GM18870 (cell line): ENCODE measurements around the gene LUZP4.
"Not testable (repeated sequence)": the region's sequence is repeated elsewhere in the genome, so short reads cannot be mapped to it uniquely, and the experiment has no call there.

Experiments used
- ATAC-seq: cut with Tn5 transposase; IDR thresholded peaks from one replicate; pipeline ENCODE4 v1.9.1; 2021; ENCODE audit warnings: moderate library complexity; ENCODE audit not compliant: unreplicated experiment

The LUZP4 gene

GRCh38 chrX:115333446-115333845, 43.9 kb downstream of the LUZP4 start:
- ATAC-seq: no peak

GRCh38 chrX:115337491-115338144, 48.1 kb downstream of the LUZP4 start:
- ATAC-seq: no peak

DNA sequence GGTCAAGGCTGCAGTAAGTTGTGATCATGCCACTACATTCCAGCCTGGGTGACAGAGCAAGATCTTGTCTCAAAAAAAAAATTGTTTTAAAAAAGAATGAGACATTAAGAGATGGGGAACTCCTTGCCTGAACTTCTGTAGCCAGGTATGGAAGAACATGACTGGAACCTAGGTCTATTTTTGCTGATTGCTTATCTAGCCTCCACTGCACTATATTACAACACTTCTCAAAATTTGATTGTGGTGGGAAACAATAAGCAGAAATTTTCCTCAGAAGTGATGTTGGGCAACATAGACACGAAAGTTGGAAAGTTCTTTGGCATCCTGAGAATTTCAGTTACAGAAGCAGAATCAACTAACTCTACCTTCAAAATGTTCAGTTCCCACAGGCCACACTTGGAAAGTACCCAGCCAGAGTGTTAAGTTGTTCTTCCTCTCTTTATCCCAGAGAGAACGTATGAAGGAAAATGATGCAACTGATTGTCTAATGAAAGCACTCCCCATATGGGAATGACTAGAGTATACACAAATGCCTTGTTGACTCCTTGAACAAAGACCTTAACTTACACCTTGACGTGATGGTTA, 50.0 kb downstream of the LUZP4 start:
- ATAC-seq: no peak

GRCh38 chrX:115341421-115341820, 51.9 kb downstream of the LUZP4 start:
- no peak for ATAC-seq

DNA sequence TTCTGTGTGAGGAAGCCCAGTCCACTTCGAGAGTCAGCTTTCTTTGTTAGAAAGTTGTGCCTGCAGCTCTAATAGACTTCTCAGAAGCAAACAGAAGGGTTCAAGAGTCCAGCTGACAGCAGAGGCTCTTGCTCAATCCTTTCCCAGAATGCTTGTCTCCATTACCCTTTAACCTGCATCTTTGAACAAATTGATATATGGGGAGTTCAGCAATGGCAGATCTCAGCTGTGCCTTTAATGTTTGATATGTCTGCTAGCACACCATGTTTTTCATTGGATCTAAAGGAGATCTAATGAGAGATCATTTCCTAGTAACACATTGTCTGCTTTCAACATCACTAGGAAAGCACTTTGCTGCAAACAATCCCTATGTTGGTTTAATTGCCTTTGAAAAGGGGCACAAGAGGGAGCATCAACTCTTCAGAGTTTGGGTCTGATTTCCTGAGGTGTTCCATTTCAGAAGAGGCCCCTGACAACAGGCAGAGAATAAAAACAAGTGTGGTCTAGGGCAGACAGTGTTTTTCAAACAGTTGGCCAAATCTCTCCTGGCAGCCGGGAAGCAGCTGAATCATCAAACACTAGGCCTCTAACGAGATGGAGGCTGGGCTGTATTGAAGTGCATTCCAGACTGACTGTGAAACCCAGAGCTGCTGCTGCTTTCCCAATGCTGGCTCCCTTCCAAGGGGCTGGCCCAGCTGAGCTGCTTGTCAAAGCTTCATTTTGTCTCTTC, 55.5 kb downstream of the LUZP4 start:
- ATAC-seq: no peak

DNA sequence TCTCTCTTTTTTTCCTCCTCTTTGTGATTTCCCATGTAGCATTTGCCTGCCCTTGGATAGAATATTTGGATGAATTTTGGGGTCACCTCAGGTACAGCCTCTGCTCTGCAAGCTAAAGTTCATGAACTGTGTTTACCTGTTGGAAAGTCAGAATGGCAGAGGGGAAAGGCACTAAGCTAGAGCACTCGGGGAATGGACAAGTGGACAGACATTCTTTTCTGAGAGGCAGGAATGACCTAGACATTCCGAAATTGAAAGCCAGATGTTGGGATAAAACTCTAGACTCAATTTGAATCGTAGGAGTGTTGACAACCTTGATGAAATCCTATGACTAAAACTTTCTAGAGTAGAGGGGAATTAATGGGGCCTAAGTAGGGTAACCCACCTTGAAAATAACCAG, 56.1 kb downstream of the LUZP4 start:
- no peak for ATAC-seq

DNA sequence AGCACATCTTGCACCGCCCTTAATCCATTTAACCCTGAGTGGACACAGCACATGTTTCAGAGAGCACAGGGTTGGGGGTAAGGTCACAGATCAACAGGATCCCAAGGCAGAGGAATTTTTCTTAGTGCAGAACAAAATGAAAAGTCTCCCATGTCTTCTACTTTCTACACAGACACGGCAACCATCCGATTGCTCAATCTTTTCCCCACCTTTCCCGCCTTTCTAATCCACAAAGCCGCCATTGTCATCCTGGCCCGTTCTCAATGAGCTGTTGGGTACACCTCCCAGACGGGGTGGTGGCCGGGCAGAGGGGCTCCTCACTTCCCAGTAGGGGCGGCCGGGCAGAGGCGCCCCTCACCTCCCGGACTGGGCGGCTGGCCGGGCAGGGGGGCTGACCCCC, 57.2 kb downstream of the LUZP4 start:
- ATAC-seq: not testable (repeated sequence)

DNA sequence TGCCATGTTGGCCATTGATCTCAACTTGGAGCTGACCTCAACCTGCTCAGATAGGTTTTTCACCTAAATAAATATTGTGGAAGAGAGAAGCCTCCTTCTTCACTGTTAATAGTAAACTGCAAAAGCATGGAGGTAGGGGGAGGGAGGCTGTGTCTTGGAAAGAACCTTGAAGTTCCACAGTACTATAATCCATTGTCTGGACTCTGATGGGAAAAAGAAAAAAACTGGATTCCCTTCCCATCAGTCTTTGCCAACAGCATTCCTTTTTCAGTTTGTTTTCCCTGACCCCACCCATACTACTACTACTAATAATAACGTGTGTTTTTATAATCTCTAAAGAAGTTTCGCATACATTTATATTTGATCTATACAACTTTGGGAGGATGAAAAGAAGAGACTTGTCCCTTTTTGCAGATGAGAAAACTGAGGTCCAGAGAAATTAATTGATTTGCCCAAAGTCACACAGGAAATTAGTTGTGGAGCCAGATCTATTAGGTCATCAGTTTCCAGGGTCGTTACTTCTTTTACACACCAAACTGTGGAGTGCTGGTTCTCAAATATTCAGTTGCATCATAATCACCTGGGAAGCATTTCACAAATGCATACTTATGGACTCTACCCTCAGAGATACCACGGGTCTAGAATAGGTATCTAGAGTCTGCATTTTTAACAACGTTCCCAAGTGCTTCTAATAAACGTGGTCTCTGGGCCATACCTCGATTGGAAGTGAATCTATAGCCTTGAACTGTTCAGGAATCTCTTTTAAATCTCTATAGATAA, 59.1 kb downstream of the LUZP4 start:
- no peak for ATAC-seq

GRCh38 chrX:115350711-115351381, 61.3 kb downstream of the LUZP4 start:
- ATAC-seq: no peak

- no peak for ATAC-seq
These were observed 66.9 kb downstream of the LUZP4 start for GRCh38 chrX:115356369-115356768.
